ENCODE results near the gene RNF133.
"Not testable (repeated sequence)": the region's sequence is repeated elsewhere in the genome, so short reads cannot be mapped to it uniquely, and the experiment has no call there.

DNA sequence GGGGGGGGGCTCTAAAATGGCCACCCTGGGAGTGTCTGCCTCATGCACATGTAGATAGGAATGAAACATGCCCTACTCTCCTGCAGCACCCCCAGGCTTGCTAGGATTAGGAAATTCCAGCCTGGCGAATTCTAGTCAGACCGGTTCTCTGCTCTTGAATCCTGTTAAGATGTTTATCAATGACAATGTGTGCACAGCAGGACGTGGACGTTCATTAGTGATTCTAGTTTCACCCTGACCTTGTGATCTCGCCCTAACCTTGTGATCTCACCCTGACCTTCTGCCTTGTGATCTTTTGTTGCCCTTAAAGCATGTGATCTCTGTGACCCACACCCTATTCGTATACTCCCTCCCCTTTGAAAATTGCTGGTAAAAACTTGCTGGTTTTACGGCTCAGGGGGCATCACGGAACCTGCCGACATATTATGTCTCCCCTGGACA lies 19.6 kb downstream of the RNF133 start:
- not testable (repeated sequence) for TF ChIP-seq EZH2 (IDR thresholded peaks at IDR 0.05; ENCODE audit: insufficient read depth, poor library complexity, severe bottlenecking); EZH2phosphoT487 (IDR thresholded peaks at IDR 0.05; ENCODE audit: insufficient read depth, low read depth)
